B cell (primary cell): Measurements from ENCODE around the gene WHAMM. TPM values are rescaled to one million over a fixed set of nuclear protein-coding genes. Genes with fewer than 3 reads are reported as not detected.
A peak's percentile ranks its signal among the peaks of the same experiment; 100 is the strongest.

ENCODE experiments used
- ATAC-seq: fragments of 200-7000 bp; cut with Tn5 transposase; one replicate; pipeline ENCODE4 v1.10.0; 2021; ENCODE audit warnings: low read depth, mild to moderate bottlenecking, moderate number of reproducible peaks, moderate library complexity
- CTCF ChIA-PET: fragments of 350-600 bp; sonication (Branson Sonifier 250); formaldehyde crosslinking; loops from one replicate; lab custom pipeline; 2021; ENCODE audit warnings: antibody characterized with exemption, inconsistent platforms; lab: Charles Lee
- POLR2A ChIA-PET: fragments of 350-600 bp; sonication (Branson Sonifier 250); formaldehyde crosslinking; loops from one replicate; lab custom pipeline; 2021; ENCODE audit warnings: antibody characterized with exemption; lab: Charles Lee
- DNase-seq: peaks from one replicate; pipeline ENCODE4 v3.0.0; 2013
- H2AFZ ChIP-seq: 2 replicates; pipeline ENCODE4 v1.6.1; 2012; ENCODE audit warnings: mild to moderate bottlenecking, low read depth, low read length; ENCODE audit not compliant: insufficient read depth, poor library complexity, severe bottlenecking
- H3K27ac ChIP-seq, 2 donors: 1 replicate in 1 of 2; 2 replicates in 1 of 2; pipeline ENCODE4 v1.5.1; 2012 to 2013; ENCODE audit warnings: low read length in 2 of 2, mild to moderate bottlenecking in 2 of 2, moderate library complexity in 1 of 2
- H3K27me3 ChIP-seq, 4 experiments: fragments of 200-600 bp in 1 of 4; sonication (generic) in 1 of 4; replicated peaks in 1 of 4; 1 replicate in 2 of 4; 2 replicates in 2 of 4; pipeline versions ENCODE4 v1.6.1 to v1.7.0; 2013 to 2016; ENCODE audit warnings: low read length in 3 of 4, mild to moderate bottlenecking in 2 of 4, mixed read lengths in 1 of 4, moderate library complexity in 1 of 4; ENCODE audit not compliant: insufficient read depth in 4 of 4, control insufficient read depth in 3 of 4; ENCODE audit errors: control extremely low read depth in 1 of 4
- H3K36me3 ChIP-seq, 2 experiments: replicated peaks in 1 of 2; 1 replicate in 1 of 2; 2 replicates in 1 of 2; pipeline versions ENCODE4 v1.6.1 to v1.7.1; 2013; ENCODE audit warnings: low read length in 1 of 2; ENCODE audit not compliant: insufficient read depth in 2 of 2, control insufficient read depth in 1 of 2; ENCODE audit errors: control extremely low read depth in 1 of 2, extremely low read depth in 1 of 2
- H3K4me1 ChIP-seq, 2 donors: fragments of 200-600 bp in 1 of 2; sonication (generic) in 1 of 2; 1 replicate in 1 of 2; 2 replicates in 1 of 2; pipeline versions ENCODE4 v1.5.1 to v1.6.1; 2013 to 2017; ENCODE audit warnings: low read length in 2 of 2; ENCODE audit not compliant: control insufficient read depth in 2 of 2, insufficient read depth in 2 of 2
- H3K4me2 ChIP-seq: replicated peaks from 2 replicates; pipeline ENCODE3; 2012; ENCODE audit warnings: mild to moderate bottlenecking, low read depth, low read length; ENCODE audit not compliant: poor library complexity, severe bottlenecking
- H3K4me3 ChIP-seq, 5 experiments: fragments of 200-600 bp in 1 of 5; sonication (generic) in 1 of 5; 1 replicate in 3 of 5; 2 replicates in 2 of 5; pipeline versions ENCODE4 v1.5.1 to v1.7.0; 2011 to 2016; ENCODE audit warnings: low read length in 4 of 5, mild to moderate bottlenecking in 4 of 5, low read depth in 2 of 5, control low read depth in 1 of 5, moderate library complexity in 1 of 5; ENCODE audit not compliant: insufficient read depth in 1 of 5; ENCODE audit errors: control extremely low read depth in 1 of 5, extremely low read depth in 1 of 5
- H3K79me2 ChIP-seq: fragments of 200-600 bp; sonication (generic); one replicate; pipeline ENCODE4 v1.6.0; 2016; ENCODE audit warnings: low read length; ENCODE audit not compliant: control insufficient read depth, insufficient read depth
- H3K9ac ChIP-seq: fragments of 200-600 bp; sonication (generic); 2 replicates; pipeline ENCODE4 v1.6.1; 2017; ENCODE audit warnings: mild to moderate bottlenecking, low read length, moderate library complexity
- H3K9me3 ChIP-seq, 3 donors: one replicate each; pipeline versions ENCODE4 v1.6.1 to v1.7.1; 2013; ENCODE audit warnings: low read length in 2 of 3; ENCODE audit not compliant: control insufficient read depth in 2 of 3, insufficient read depth in 1 of 3; ENCODE audit errors: control extremely low read depth in 1 of 3
- H4K20me1 ChIP-seq: 2 replicates; pipeline ENCODE4 v1.6.0; 2012; ENCODE audit warnings: mild to moderate bottlenecking, low read length; ENCODE audit not compliant: insufficient read depth, control insufficient read depth, poor library complexity, severe bottlenecking
- H3K27ac Mint-ChIP-seq: one replicate; pipeline ENCODE4 v1.8.0; 2021; ENCODE audit warnings: mixed read lengths
- H3K27me3 Mint-ChIP-seq: one replicate; pipeline ENCODE4 v1.8.0; 2021; ENCODE audit warnings: mixed read lengths
- H3K4me1 Mint-ChIP-seq: one replicate; pipeline ENCODE4 v1.8.0; 2021; ENCODE audit warnings: mixed read lengths
- H3K4me3 Mint-ChIP-seq: one replicate; pipeline ENCODE4 v1.8.0; 2021; ENCODE audit warnings: mixed read lengths
- H3K9me3 Mint-ChIP-seq: one replicate; pipeline ENCODE4 v1.8.0; 2022; ENCODE audit warnings: mixed read lengths; ENCODE audit not compliant: insufficient read depth
- CTCF ChIP-seq: fragments of 200-600 bp; IDR thresholded peaks from one replicate; pipeline ENCODE4 v1.8.0; 2022; ENCODE audit warnings: antibody characterized with exemption, mild to moderate bottlenecking
- EZH2 ChIP-seq: IDR thresholded peaks from 2 replicates; pipeline ENCODE4 v1.6.1; 2012; ENCODE audit warnings: borderline replicate concordance, low read depth, mild to moderate bottlenecking, moderate library complexity, low read length; ENCODE audit not compliant: insufficient read depth, poor library complexity, severe bottlenecking
- WGBS: methylation state at CpG from one replicate; pipeline ENCODE4 v1.1.5; 2013; ENCODE audit warnings: missing lambda C conversion rate; ENCODE audit not compliant: insufficient coverage; 5-methylcytosine and 5-hydroxymethylcytosine counted together
- intact Hi-C: fragments of 100-400 bp; cut with micrococcal nuclease; formaldehyde crosslinking; loops from one replicate; pipeline ENCODE4 v1.10.0; 2022
- polyA plus RNA-seq: library from polyadenylated mRNA; depleted of rRNA; stranded (reverse); fragments of >200 nt; gene quantifications from 2 replicates; pipeline ENCODE4 v1.2.3, GENCODE V29; 2012
- total RNA-seq, 2 donors: library from RNA; stranded (reverse); fragments of 120-200 nt in 1 of 2; gene quantifications; 1 replicate in 1 of 2; 2 replicates in 1 of 2; pipeline versions ENCODE4 v1.2.3 to v1.2.4, GENCODE V29; 2013 to 2022

WHAMM gene
- total and polyA plus RNA-seq, 2 donors (not counting 1 experiment from before 2014, with no cell fraction given) = 18.3 to 31.3 TPM

GRCh38 chr15:82855286-82856100, 46.1 kb downstream of the WHAMM start:
- H2AFZ ChIP-seq = peak overlapping the region; percentile 62
- Mint-ChIP-seq H3K27ac (no peak overlapping the region), H3K4me1 (peaks cover 18% of the 10 kb centered on the region), H3K27me3 (no peaks in the 10 kb centered on the region), H3K4me3 (no peak overlapping the region), H3K9me3 (no peaks in the 10 kb centered on the region)
- 94% methylated on average over 7 of the region's 17 CpGs for WGBS
- H3K79me2 ChIP-seq = no peaks in the 10 kb centered on the region
- TF ChIP-seq EZH2 = no peak
- no peak for TF ChIP-seq CTCF
- DNase-seq = peak; percentile 24
- H3K4me3 ChIP-seq = no peak overlapping the region
- H3K9ac ChIP-seq = peak overlapping the region; percentile 26
- no peak for ATAC-seq
- no peaks in the 10 kb centered on the region for H3K36me3 ChIP-seq
- H3K9me3 ChIP-seq = no peaks in the 10 kb centered on the region
- peaks cover 9 to 12% of the 10 kb centered on the region in 2 donors for H3K4me1 ChIP-seq
- POLR2A ChIA-PET = no interaction called here
- H3K27me3 ChIP-seq = no peaks in the 10 kb centered on the region
- H4K20me1 ChIP-seq = no peaks in the 10 kb centered on the region
- intact Hi-C loops = no loop called here
- peak overlapping the region; percentile 49 for H3K4me2 ChIP-seq
- H3K27ac ChIP-seq = no peak overlapping the region
- CTCF ChIA-PET = no interaction called here
